HG03342 (cell line): ENCODE measurements around the gene NR2C1.
"Not testable (repeated sequence)": the region's sequence is repeated elsewhere in the genome, so short reads cannot be mapped to it uniquely, and the experiment has no call there.

ENCODE experiments used
- ATAC-seq: cut with Tn5 transposase; IDR thresholded peaks from one replicate; pipeline ENCODE4 v1.9.1; 2021; ENCODE audit warnings: mild to moderate bottlenecking, moderate library complexity; ENCODE audit not compliant: unreplicated experiment

The NR2C1 gene

DNA sequence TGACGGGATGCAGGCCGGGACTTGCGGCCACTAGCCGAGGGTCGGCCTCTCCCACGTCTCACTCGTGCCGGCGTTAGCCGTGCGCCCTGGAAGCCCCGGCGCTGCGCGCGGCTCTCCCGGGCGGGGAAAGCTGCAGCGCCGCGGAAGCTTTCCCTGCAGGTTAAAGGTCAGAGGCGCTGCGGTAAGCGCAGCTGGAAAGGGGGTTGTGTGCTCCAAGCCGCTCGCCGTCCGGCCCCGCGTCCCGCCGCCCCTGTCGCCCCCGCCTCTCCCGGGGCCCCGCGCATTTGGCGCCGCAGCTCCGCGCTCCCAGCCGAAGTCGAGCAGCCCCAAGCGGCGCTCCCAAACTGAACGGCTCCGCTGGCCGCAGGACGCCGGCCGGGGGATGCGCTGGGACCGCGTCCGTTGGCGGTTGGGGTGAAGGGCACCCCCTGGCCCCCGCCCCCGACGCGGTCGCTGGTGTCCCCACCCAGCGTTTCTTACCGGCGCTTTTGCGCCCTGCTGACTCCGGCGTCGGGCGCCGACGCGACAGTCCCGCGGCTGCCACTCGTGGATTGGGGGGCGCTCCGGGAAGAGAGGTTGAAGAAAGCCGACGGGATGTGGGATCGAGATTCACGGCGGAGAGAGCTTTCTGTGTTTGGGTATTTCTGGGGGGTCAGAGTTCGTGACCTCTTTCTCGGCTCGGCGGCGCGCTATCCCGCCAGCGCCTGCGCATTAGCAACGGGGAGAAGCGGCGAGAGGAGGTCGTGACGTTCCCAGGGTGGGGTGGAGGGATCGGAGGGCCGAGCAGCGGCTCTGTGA lies at the start of gene NR2C1:
NR2C1 (minus strand) TSS at position 719 of the 798 bp plus-strand sequence. CDS start 6,234 bp downstream, outside the sequence.
- ATAC-seq = peak; percentile 97

- no peak for ATAC-seq
Observed at GRCh38 chr12:95118788-95119179, 45.4 kb upstream of the NR2C1 start.

DNA sequence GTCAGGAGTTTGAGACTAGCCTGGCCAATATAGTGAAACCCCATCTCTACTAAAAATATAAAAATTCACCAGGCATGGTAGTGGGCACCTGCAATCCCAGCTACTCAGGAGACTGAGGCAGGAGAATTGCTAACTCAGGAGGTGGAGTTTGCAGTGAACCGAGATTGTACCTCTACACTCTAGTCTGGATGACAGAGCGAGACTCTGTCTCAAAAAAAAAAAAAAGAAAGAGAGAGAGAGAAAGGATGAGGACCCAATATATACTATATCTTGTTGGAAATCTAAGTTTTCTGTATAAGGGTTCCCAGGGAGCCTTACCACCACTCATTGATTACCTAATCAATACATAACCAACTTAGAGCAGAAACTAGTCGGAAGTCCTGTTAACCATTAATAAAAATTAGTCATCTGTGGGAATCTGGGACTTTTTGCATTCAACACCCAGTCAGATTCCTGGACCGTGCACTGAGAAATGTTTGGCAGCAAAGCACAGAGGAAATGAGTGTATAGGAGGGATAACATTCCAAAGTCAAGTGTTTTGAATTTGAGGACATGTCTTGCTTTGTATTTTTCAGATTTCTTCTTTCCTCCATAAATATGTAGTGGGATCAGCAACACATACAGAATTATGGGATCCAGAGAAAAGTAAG lies 44.8 kb upstream of the NR2C1 start:
- no peak for ATAC-seq

GRCh38 chr12:95117178-95117599 lies 43.8 kb upstream of the NR2C1 start:
- peak; percentile 81 for ATAC-seq

GRCh38 chr12:95116773-95117172 lies 43.4 kb upstream of the NR2C1 start:
- peak; percentile 72 for ATAC-seq

GRCh38 chr12:95116341-95116740 lies 42.9 kb upstream of the NR2C1 start:
- no peak for ATAC-seq

- ATAC-seq = no peak
Observed at GRCh38 chr12:95115641-95116040, 42.2 kb upstream of the NR2C1 start.

- no peak for ATAC-seq
Observed at GRCh38 chr12:95114766-95115405, 41.5 kb upstream of the NR2C1 start.

GRCh38 chr12:95107362-95107761 lies 33.9 kb upstream of the NR2C1 start:
- no peak for ATAC-seq

DNA sequence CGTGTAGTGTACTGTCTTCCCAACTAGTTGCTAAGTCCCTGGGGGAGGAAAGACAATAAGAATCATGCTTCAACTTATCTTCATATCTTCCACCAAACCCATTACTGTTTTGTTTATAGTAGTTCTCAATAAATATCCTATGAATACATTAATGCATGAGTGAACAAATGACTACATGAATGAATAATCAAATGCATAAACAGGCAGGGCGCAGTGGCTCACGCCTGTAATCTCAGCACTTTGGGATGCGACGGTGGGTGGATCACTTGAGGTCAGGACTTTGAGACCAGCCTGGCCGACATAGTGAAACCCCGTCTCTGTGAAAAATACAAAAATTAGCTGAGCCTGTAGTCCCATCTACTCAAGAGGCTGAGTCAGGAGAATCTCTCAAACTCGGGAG lies 32.1 kb upstream of the NR2C1 start:
- ATAC-seq = no peak

- ATAC-seq = no peak
Observed at GRCh38 chr12:95104919-95105452, 31.6 kb upstream of the NR2C1 start.

DNA sequence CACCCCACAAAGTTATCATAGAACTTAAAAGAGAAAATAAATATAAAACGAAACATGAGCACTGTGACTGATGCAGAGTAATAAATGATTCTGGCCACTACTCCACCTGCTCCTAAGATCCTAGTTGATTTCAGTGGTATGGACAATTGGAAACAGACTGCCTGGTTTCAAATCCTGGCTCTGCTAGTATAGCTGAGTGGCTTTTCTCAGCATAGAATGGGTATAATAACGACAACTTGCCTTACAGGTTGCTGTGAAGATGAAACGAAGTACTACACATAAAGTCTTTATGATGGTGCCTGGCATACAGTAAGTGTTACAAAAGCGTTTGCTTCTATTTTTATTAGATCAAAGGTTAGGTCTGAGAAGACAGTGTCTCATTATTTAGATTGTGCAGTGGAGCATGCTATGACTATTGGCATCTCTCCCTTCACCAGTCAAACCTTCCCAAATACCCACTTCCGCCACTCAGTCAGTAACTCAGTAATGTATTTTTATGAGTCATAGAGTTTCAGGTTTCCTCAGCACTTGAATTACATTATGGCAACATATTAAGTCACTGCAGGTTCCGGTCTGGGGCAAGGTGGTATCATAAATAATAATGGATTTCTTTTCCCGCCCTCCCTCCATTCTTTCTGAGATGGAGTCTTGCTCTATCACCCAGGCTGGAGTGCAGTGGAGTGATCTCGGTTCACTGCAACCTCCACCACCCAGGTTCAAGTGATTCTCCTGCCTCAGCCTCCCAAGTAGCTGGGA lies 29.7 kb upstream of the NR2C1 start:
- peak; percentile 97 for ATAC-seq

GRCh38 chr12:95101957-95102356 lies 28.5 kb upstream of the NR2C1 start:
- ATAC-seq = not testable (repeated sequence)

GRCh38 chr12:95100264-95101190 lies 27.1 kb upstream of the NR2C1 start:
- ATAC-seq = no peak

DNA sequence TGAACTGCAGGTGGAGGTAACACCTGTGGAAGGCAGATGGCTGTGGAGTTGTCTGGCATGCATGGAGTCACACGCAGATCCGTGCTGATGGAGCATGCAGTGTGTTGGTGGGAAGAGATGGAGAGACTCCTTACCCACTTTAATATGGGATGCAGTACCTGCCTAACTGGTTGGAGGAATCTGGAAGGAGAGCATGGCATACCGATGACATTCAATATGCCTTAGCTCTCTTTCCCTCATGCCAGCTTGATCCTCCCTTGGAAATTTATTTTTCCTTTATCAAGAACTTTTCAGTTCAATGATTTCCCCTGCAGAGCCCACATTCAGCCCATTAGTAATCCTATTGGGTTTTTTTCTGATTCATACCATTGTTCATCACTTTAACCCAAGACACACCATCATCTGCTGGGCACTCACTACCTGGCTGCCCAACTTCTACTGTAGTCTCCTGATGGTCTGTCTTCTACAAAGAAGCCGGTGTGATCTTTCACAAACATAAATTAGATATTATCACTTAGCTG lies 25.9 kb upstream of the NR2C1 start:
- no peak for ATAC-seq

DNA sequence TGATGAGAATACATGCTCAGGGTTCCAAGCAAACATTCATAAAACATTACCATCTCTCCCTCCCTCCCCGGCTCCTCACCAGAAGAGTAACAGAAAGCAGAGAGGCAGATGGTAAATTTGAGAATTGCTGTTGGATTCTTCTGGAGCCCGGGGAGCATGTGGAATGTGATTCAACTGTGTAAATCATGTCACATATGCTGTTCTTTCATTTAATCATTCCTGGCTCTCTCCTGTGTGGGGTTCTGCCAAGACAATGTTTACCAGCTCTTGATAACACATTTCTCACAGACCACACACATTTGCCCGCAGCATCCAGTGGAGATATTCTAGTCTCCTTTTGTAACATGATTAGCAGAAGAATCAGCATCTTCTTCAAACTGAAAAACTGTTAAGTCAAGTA lies 23.4 kb upstream of the NR2C1 start:
- ATAC-seq = no peak

GRCh38 chr12:95096378-95096777 lies 23.0 kb upstream of the NR2C1 start:
- no peak for ATAC-seq

DNA sequence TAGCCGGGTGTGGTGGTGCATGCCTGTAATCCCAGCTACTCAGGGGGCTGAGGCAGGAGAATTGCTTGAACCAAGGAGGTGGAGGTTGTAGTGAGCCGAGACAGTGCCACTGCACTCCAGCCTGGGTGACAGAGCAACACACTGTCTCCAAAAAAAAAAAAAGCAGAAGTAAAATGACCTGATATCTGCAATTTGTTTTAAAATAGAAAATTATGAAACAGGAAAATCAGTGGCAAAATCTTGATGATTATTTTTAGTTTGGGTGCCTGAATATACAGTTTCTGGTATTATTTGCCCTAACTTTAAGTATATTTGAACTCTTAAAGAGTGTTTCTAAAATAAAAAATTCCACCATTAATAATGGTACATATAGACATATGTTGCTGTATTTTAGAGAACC lies 22.4 kb upstream of the NR2C1 start:
- not testable (repeated sequence) for ATAC-seq

GRCh38 chr12:95089462-95089861 lies 16.0 kb upstream of the NR2C1 start:
- no peak for ATAC-seq

- ATAC-seq = peak; percentile 64
Observed at GRCh38 chr12:95088379-95088778, 15.0 kb upstream of the NR2C1 start.
